Mesodermal cell (in vitro differentiated cells): ENCODE data around the gene CIT.

Source experiments
- H3K27ac ChIP-seq: 2 replicates; pipeline ENCODE4 v1.7.0; 2013; ENCODE audit warnings: mild to moderate bottlenecking, low read depth, low read length, moderate library complexity; ENCODE audit not compliant: severe bottlenecking
- H3K36me3 ChIP-seq: 2 replicates; pipeline ENCODE4 v1.7.1; 2013; ENCODE audit warnings: mild to moderate bottlenecking, low read length, moderate library complexity; ENCODE audit not compliant: control insufficient read depth, insufficient read depth
- H3K4me1 ChIP-seq: one replicate; pipeline ENCODE4 v1.7.1; 2013; ENCODE audit warnings: mild to moderate bottlenecking, low read length; ENCODE audit not compliant: insufficient read depth, control insufficient read depth, poor library complexity, severe bottlenecking
- H3K4me3 ChIP-seq: 2 replicates; pipeline ENCODE4 v1.7.0; 2013; ENCODE audit warnings: low read length, control low read depth, mild to moderate bottlenecking; ENCODE audit not compliant: insufficient read depth, poor library complexity, severe bottlenecking; ENCODE audit errors: extremely low read depth
- H3K9me3 ChIP-seq: 2 replicates; pipeline ENCODE4 v1.7.1; 2013; ENCODE audit warnings: mild to moderate bottlenecking, low read length, moderate library complexity; ENCODE audit not compliant: control insufficient read depth
- WGBS, 2 experiments: methylation state at CpG; one replicate each; pipeline ENCODE4 v1.1.5; 2013; ENCODE audit warnings: missing lambda C conversion rate in 2 of 2; ENCODE audit not compliant: insufficient coverage in 2 of 2; 5-methylcytosine and 5-hydroxymethylcytosine counted together

CIT gene

DNA sequence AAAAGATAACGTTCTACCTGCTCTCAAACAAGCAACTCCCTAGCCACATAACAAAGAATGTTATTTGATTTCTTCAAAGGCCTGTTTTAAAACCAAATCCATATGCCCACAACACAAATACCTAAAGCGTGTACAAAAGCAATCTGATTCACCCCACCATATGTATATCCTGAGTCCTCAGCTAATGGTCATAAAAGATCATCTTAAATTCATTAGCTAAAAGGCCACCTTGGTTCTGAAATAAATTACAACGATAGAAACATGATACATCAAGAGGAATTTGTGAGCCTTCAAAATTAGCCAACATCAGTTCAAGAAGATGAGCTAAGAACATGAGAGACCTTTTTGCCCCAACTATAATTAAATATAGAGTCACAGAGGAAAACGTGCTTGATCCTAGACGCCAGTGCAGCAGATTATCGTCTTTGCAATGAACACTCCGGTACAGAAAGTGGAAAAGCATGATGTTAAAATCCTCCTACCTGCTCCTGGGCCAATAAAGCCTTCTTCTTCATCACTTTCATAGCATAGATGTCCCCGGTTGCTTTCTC is 20.0 kb downstream of the CIT start:
- no peaks in the 10 kb centered on the region for H3K4me1 ChIP-seq
- peaks cover 60% of the 10 kb centered on the region for H3K36me3 ChIP-seq
- no peak overlapping the region for H3K4me3 ChIP-seq
- 82 to 99% methylated on average over 6 to 7 of the region's 8 CpGs for WGBS, 2 experiments
- no peak overlapping the region for H3K27ac ChIP-seq
- no peaks in the 10 kb centered on the region for H3K9me3 ChIP-seq

DNA sequence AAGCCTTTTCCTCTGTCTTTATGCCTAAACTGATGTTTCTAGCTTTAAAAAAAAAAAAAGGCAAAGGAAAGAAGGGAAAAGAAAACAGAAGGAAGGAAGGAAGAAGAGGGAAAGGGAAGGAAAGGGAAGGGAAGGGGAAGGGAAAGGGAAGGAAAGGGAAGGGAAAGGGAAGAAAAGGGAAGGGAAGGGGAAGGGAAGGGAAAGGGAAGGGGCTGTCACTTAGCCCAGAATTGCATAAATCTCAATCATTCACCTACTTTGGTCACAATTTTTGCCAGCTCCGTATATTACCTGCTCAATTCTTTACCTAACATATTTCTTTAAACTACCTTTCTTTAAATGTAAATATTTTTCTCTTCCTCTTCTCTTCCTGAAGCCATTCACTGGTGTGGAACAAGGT is 26.8 kb downstream of the CIT start:
- Histone ChIP-seq H3K4me3 (no peak overlapping the region), H3K9me3 (no peaks in the 10 kb centered on the region), H3K27ac (no peak overlapping the region), H3K36me3 (peaks cover 75% of the 10 kb centered on the region), H3K4me1 (no peaks in the 10 kb centered on the region)
- WGBS, 2 experiments = 100% methylated on average over 1 of the region's 1 CpG; no CpG with 5 or more reads in 1 of the 2 experiments

DNA sequence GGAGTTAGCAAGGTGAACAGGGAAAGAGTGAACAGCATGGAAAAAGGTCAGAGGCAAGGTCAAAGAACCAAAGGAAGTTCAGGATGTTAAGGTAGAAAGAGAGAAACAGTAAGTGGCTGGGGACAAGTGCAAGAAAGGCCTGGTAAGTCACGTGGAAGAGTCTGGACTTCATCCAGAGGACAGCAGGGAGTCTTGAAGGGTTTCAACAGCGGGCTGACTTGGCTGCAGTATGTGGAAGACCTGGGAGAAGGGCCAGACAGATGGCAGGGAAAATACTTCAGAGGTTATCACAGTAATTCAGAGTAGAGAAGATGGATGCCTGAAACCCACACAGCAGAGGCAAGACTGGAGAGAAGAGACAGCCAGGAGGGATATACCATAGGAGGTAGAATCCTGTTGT is 34.0 kb downstream of the CIT start:
- Histone ChIP-seq H3K36me3 (peaks cover 67% of the 10 kb centered on the region), H3K27ac (no peak overlapping the region), H3K4me1 (no peaks in the 10 kb centered on the region), H3K9me3 (no peaks in the 10 kb centered on the region), H3K4me3 (no peak overlapping the region)
- WGBS, 2 experiments = 95 to 100% methylated on average over 2 of the region's 2 CpGs

DNA sequence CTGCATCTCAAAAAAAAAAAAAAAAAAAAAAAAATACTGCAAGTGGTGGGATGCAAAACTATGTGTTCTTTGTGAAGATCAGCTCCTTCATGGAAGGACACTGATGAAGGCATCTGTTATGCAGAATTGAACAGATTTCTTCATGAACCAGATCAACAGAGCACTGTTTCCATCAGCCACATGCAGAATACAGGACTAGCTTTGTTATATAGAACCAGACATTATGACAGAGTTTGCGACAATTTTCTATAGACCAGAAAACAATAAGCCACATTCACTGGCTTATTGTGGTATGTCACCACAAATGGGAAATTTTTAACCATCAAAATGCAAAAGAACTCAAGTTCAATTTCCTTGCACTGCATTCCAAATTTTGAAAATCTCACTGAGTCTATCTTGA is 34.7 kb downstream of the CIT start:
- H3K4me3 ChIP-seq = no peak overlapping the region
- H3K27ac ChIP-seq = no peak overlapping the region
- 92 to 100% methylated on average over 1 of the region's 1 CpG for WGBS, 2 experiments
- no peaks in the 10 kb centered on the region for H3K9me3 ChIP-seq
- peaks cover 60% of the 10 kb centered on the region for H3K36me3 ChIP-seq
- H3K4me1 ChIP-seq = no peaks in the 10 kb centered on the region

DNA sequence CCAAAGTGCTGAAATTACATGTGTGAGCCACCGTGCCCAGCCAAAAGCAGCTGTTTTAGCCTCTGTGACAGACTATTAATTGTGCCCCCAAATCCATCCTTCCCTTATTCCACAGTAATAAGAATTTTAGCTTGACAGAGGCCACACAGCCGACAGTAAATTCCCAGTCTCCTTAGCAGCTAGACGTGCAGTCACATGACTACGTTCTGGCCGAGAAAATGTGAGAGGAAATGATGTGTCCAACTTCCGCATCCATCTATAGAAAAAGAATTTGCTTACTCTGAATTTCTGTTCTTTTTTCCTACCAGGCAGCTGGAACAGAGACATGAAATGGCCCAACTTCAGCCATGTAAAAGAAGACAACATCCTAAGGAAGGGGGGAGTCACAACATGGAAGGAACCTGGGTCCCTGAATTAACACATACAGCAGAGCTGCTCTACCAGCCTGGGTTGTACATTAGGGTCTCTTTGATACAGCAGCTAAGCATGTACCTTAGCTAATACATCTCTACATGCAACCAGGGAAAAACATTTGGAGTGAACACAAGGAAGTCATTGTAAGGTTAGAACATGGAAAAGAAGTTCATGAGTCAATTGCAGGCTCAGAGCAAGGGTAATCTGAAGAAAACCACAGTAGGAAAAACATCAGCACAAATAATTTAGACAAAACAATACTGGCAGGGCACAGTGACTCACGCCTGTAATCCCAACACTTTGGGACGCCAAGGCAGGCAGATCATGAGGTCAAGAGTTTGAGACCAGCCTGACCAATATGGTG is 35.5 kb downstream of the CIT start:
- 94 to 95% methylated on average over 6 to 7 of the region's 8 CpGs for WGBS, 2 experiments
- Histone ChIP-seq H3K27ac (no peak overlapping the region), H3K9me3 (no peaks in the 10 kb centered on the region), H3K4me1 (no peaks in the 10 kb centered on the region), H3K36me3 (peaks cover 56% of the 10 kb centered on the region), H3K4me3 (no peak overlapping the region)

DNA sequence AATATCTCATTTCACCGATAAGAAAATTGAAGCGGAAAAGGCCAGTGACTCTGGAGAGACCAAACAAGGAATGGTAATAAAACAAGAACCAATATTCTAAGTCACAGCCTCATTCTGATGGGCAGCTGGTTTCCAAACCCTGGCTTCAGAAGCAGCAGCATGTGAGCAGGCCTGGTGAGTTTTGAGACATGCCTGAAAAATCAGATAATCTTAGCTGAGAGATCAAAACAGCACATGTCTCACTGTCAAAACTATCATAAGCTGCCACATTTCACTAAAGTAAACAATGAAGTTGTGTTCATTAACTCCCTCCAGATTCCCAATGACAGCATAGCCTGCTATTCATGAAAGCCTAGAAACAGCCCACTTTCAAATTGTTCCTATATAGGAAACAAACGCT is 36.5 kb downstream of the CIT start:
- no peak overlapping the region for H3K4me3 ChIP-seq
- 100% methylated on average over 2 of the region's 3 CpGs; no CpG with 5 or more reads in 1 of the 2 experiments for WGBS, 2 experiments
- no peak overlapping the region for H3K27ac ChIP-seq
- no peaks in the 10 kb centered on the region for H3K9me3 ChIP-seq
- H3K36me3 ChIP-seq = peaks cover 52% of the 10 kb centered on the region
- H3K4me1 ChIP-seq = no peaks in the 10 kb centered on the region

DNA sequence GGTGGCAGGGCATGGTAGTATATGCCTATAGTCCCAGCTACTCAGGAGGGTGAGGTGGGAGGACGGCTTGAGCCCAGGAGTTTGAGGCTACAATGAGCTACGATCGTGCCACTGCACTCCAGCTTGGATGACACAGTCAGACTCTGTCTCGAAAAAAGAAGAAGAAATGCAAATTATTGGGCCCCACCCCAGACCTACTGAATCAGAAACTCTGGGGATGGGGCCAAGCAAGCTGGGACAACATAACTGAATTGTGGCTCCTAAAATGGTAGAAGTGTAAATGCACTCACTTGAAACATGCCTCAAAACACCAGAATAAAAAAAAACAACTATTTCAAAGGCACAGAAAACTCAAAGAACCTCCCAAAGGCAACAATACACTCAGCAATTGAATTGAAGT is 37.0 kb downstream of the CIT start:
- no peak overlapping the region for H3K27ac ChIP-seq
- H3K4me1 ChIP-seq = no peaks in the 10 kb centered on the region
- H3K9me3 ChIP-seq = no peaks in the 10 kb centered on the region
- 91 to 93% methylated on average over 3 to 4 of the region's 4 CpGs for WGBS, 2 experiments
- H3K4me3 ChIP-seq = no peak overlapping the region
- peaks cover 55% of the 10 kb centered on the region for H3K36me3 ChIP-seq

DNA sequence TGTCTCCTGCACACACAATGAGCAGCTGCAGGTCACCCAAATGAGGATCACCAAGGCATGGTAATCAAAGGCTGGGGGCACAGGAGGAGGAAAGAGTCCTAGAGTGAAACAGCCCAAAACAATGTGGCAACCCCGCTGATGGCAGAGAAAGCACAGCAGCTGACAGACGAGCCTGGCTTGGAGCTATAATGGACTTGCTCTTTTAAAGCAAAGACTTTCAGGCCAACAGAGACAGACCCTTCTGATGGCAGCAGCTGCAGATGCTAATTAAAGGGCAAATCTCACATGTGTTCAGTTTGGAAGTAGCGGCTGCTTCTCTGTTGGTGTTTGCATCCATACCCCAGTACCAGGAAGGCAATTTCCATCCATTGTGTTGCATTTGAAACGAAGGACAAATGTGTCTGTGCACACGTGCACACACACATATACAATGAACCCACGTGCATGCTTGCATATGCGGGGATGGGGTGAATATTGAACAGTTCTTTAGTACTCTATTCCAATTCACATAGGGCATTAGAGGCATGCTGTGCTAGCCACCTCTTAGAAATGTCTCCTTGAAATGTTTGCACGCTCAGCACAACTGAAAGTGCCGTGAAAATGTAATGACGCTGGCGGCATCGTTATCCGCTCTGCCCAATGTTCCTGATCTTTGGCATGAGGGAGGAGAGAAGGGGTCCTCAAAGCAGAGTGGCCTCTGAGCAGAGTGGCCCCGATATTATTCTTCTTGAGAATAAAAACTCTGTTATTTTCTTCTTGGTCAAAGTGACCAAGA is 38.1 kb downstream of the CIT start:
- H3K9me3 ChIP-seq = no peaks in the 10 kb centered on the region
- H3K36me3 ChIP-seq = peaks cover 58% of the 10 kb centered on the region
- no peak overlapping the region for H3K4me3 ChIP-seq
- 97 to 98% methylated on average over 7 to 11 of the region's 14 CpGs for WGBS, 2 experiments
- H3K27ac ChIP-seq = no peak overlapping the region
- no peaks in the 10 kb centered on the region for H3K4me1 ChIP-seq

DNA sequence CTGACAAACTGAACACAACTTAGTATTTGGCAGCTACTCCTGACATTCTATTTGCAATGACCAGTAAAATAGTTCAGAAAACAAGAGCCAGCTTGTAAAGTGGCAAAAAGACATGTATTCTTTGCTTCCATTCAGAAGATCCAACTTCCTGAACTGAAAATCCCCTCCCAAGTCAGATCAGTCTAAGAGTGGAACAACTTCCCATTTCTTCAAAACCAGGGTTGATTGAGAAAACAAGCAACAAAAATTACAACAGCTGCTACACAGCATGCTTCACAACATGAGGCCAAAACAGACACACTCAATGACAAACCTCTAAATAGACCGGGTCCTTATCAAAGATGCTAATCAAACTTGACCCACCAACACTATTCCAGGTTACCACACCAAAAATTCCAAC is 40.3 kb downstream of the CIT start:
- Histone ChIP-seq H3K4me1 (no peaks in the 10 kb centered on the region), H3K36me3 (peaks cover 61% of the 10 kb centered on the region), H3K4me3 (no peak overlapping the region), H3K9me3 (no peaks in the 10 kb centered on the region), H3K27ac (no peak overlapping the region)
- WGBS, 2 experiments = 60 to 100% methylated on average over 1 of the region's 1 CpG

DNA sequence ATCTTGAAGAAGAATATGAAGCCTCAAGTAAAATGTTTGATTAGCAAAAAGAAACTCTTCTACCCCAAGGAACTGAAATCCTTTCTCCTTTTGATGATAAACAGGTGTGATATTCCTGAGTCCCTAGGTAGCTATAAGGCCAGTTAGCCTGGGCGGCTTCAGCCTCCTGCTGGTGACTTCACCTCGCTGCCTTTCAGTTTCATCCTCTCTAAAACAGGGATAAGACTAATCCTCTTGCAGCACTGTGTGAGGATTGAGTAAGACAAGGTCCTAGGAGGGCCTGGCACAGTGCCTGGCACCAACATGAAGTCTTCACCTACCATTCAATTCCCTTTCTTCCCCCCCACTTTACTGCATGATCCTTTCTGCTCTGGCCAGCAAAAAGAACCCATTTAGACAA is 42.1 kb downstream of the CIT start:
- no peak overlapping the region for H3K27ac ChIP-seq
- no peaks in the 10 kb centered on the region for H3K9me3 ChIP-seq
- no CpG with 5 or more reads among the region's 2 CpGs for WGBS, 2 experiments
- H3K4me3 ChIP-seq = no peak overlapping the region
- no peaks in the 10 kb centered on the region for H3K4me1 ChIP-seq
- peaks cover 54% of the 10 kb centered on the region for H3K36me3 ChIP-seq

DNA sequence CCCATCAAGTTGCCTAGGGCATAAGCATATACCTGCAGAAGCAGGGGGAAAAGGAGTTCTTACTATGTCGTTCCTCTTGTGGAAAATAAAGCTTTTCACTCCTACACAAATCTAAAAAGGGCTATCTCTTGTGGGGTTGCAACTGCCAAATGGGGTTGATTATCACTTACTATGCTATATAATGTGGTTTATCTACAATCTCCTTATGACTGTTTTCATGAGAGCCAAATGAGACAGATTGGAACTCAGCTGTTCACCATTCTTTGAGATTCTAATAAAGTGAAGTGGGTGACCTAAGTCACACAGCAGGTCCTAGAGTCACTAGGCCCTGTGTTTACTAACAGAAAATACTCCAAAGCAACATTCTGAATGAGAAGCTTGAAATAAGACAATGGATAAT is 47.7 kb downstream of the CIT start:
- Histone ChIP-seq H3K36me3 (peaks cover 61% of the 10 kb centered on the region), H3K4me3 (no peak overlapping the region), H3K27ac (no peak overlapping the region), H3K9me3 (no peaks in the 10 kb centered on the region), H3K4me1 (no peaks in the 10 kb centered on the region)
- WGBS, 2 experiments = no CpG with 5 or more reads among the region's 1 CpG
